Neural cell (in vitro differentiated cells): ENCODE measurements around the gene USB1.

ENCODE experiments used
- CTCF ChIP-seq: fragments of 450-650 bp; IDR thresholded peaks from 2 replicates; pipeline ENCODE4 v1.5.1; 2014; ENCODE audit warnings: antibody characterized with exemption, mild to moderate bottlenecking, moderate library complexity; ENCODE audit not compliant: poor library complexity, severe bottlenecking
- EZH2 ChIP-seq: fragments of 200-600, 300-800 bp; shearing (Covaris generic), sonication (generic); IDR thresholded peaks from 2 replicates; pipeline ENCODE4 v1.6.1; 2014; ENCODE audit warnings: antibody characterized with exemption, low read length, borderline replicate concordance, mild to moderate bottlenecking; ENCODE audit not compliant: insufficient read depth, poor library complexity, severe bottlenecking
- POLR2AphosphoS5 ChIP-seq: IDR thresholded peaks from 2 replicates; pipeline ENCODE4 v1.6.1; 2012
- TAF1 ChIP-seq: IDR thresholded peaks from 2 replicates; pipeline ENCODE4 v1.6.1; 2012; ENCODE audit warnings: low read depth

GRCh38 chr16:58013201-58013956 is 12.2 kb downstream of the USB1 start:
- TF ChIP-seq POLR2AphosphoS5 (no peak), CTCF (no peak), EZH2 (no peak), TAF1 (no peak)
